ENCODE measurements around the gene CCDC167. TPM values are rescaled to one million over a fixed set of nuclear protein-coding genes. Genes with fewer than 3 reads are reported as not detected.

The CCDC167 gene
- polyA plus RNA-seq, 1 donor from 2014 or later: 82.4 TPM

- H3K27ac Mint-ChIP-seq: peak overlapping the region in 1 of 3 donors; percentile 31
Observed at GRCh38 chr6:37536491-37537190, 36.9 kb upstream of the CCDC167 start.

GRCh38 chr6:37535759-37536490 lies 36.2 kb upstream of the CCDC167 start:
- H3K27ac Mint-ChIP-seq: peak overlapping the region; percentile 65 to 86 (median 71)
- peak overlapping the region; percentile 83 to 94 (median 85) for H3K4me3 Mint-ChIP-seq
- peaks cover 2% of the 10 kb centered on the region for H3K36me3 Mint-ChIP-seq
- no peaks in the 10 kb centered on the region for H3K9me3 Mint-ChIP-seq
- peaks cover 3% of the 10 kb centered on the region for H3K27me3 Mint-ChIP-seq
- H3K4me1 Mint-ChIP-seq: peaks cover 6 to 27% (median 7%) of the 10 kb centered on the region in 3 donors

More at GRCh38 chr6:37536491-37537190, 36.9 kb upstream of the CCDC167 start:
- Mint-ChIP-seq H3K27me3 (peaks cover 3% of the 10 kb centered on the region), H3K9me3 (no peaks in the 10 kb centered on the region), H3K4me3 (peak overlapping the region; percentile 83 to 94 (median 85)), H3K36me3 (peaks cover 2% of the 10 kb centered on the region), H3K4me1 (peaks cover 7 to 30% (median 13%) of the 10 kb centered on the region in 3 donors)

- Mint-ChIP-seq H3K36me3 (peaks cover 2% of the 10 kb centered on the region), H3K4me3 (peak overlapping the region; percentile 83 to 94 (median 85)), H3K27me3 (peaks cover 3% of the 10 kb centered on the region), H3K4me1 (peaks cover 6 to 27% (median 7%) of the 10 kb centered on the region in 3 donors), H3K9me3 (no peaks in the 10 kb centered on the region), H3K27ac (peak overlapping the region; percentile 65 to 86 (median 71))
Observed at GRCh38 chr6:37535428-37535758, 35.7 kb upstream of the CCDC167 start.

GRCh38 chr6:37534893-37535292 lies 35.2 kb upstream of the CCDC167 start:
- Mint-ChIP-seq H3K27ac (peak overlapping the region in 1 of 3 donors; percentile 86), H3K4me1 (peaks cover 6 to 22% (median 7%) of the 10 kb centered on the region in 3 donors), H3K27me3 (peaks cover 3% of the 10 kb centered on the region), H3K4me3 (no peak overlapping the region), H3K36me3 (peaks cover 2% of the 10 kb centered on the region), H3K9me3 (no peaks in the 10 kb centered on the region)

- no peaks in the 10 kb centered on the region for H3K9me3 Mint-ChIP-seq
- H3K36me3 Mint-ChIP-seq: peaks cover 4% of the 10 kb centered on the region
- peaks cover 7 to 21% (median 13%) of the 10 kb centered on the region in 3 donors for H3K4me1 Mint-ChIP-seq
- no peak overlapping the region for H3K4me3 Mint-ChIP-seq
- H3K27me3 Mint-ChIP-seq: peaks cover 3% of the 10 kb centered on the region
- H3K27ac Mint-ChIP-seq: peak overlapping the region in 1 of 3 donors; percentile 39
Observed at GRCh38 chr6:37532122-37532521, 32.4 kb upstream of the CCDC167 start.

- H3K4me1 Mint-ChIP-seq: peaks cover 7 to 23% (median 13%) of the 10 kb centered on the region in 3 donors
- no peak overlapping the region for H3K4me3 Mint-ChIP-seq
- no peak overlapping the region for H3K27ac Mint-ChIP-seq
- H3K9me3 Mint-ChIP-seq: no peaks in the 10 kb centered on the region
- H3K36me3 Mint-ChIP-seq: peaks cover 4% of the 10 kb centered on the region
- peaks cover 3% of the 10 kb centered on the region for H3K27me3 Mint-ChIP-seq
Observed at GRCh38 chr6:37531437-37532036, 31.8 kb upstream of the CCDC167 start.

GRCh38 chr6:37531026-37531425 lies 31.3 kb upstream of the CCDC167 start:
- H3K9me3 Mint-ChIP-seq: no peaks in the 10 kb centered on the region
- H3K4me3 Mint-ChIP-seq: no peak overlapping the region
- H3K27me3 Mint-ChIP-seq: peaks cover 2% of the 10 kb centered on the region
- no peak overlapping the region for H3K27ac Mint-ChIP-seq
- peaks cover 4% of the 10 kb centered on the region for H3K36me3 Mint-ChIP-seq
- H3K4me1 Mint-ChIP-seq: peaks cover 6 to 23% (median 13%) of the 10 kb centered on the region in 3 donors

- Mint-ChIP-seq H3K4me1 (peaks cover 0 to 17% (median 17%) of the 10 kb centered on the region in 3 donors), H3K27me3 (peaks cover 2% of the 10 kb centered on the region), H3K4me3 (peak overlapping the region in 1 of 4 donors; percentile 39), H3K36me3 (peaks cover 5% of the 10 kb centered on the region), H3K9me3 (no peaks in the 10 kb centered on the region), H3K27ac (peak overlapping the region in 1 of 3 donors; percentile 42)
Observed at GRCh38 chr6:37530297-37530696, 30.6 kb upstream of the CCDC167 start.

- H3K4me1 Mint-ChIP-seq: peaks cover 4 to 19% (median 18%) of the 10 kb centered on the region in 3 donors
- peaks cover 2% of the 10 kb centered on the region for H3K27me3 Mint-ChIP-seq
- H3K27ac Mint-ChIP-seq: peak overlapping the region in 1 of 3 donors; percentile 1
- peaks cover 5% of the 10 kb centered on the region for H3K36me3 Mint-ChIP-seq
- H3K9me3 Mint-ChIP-seq: no peaks in the 10 kb centered on the region
- H3K4me3 Mint-ChIP-seq: no peak overlapping the region
Observed at GRCh38 chr6:37528541-37528940, 28.8 kb upstream of the CCDC167 start.

- H3K4me1 Mint-ChIP-seq: peaks cover 4 to 28% (median 27%) of the 10 kb centered on the region in 3 donors
- H3K4me3 Mint-ChIP-seq: no peak overlapping the region
- peak overlapping the region in 2 of 3 donors; percentile 68 to 82 for H3K27ac Mint-ChIP-seq
- H3K9me3 Mint-ChIP-seq: no peaks in the 10 kb centered on the region
- H3K36me3 Mint-ChIP-seq: peaks cover 3% of the 10 kb centered on the region
- H3K27me3 Mint-ChIP-seq: no peaks in the 10 kb centered on the region
Observed at GRCh38 chr6:37525460-37526357, 26.0 kb upstream of the CCDC167 start.

GRCh38 chr6:37524970-37525318 lies 25.3 kb upstream of the CCDC167 start:
- Mint-ChIP-seq H3K27ac (peak overlapping the region in 2 of 3 donors; percentile 9 to 25), H3K27me3 (no peaks in the 10 kb centered on the region), H3K4me3 (no peak overlapping the region), H3K4me1 (peaks cover 4 to 28% (median 27%) of the 10 kb centered on the region in 3 donors), H3K36me3 (peaks cover 3% of the 10 kb centered on the region), H3K9me3 (no peaks in the 10 kb centered on the region)

- Mint-ChIP-seq H3K9me3 (peaks cover 0 to 1% (median 0%) of the 10 kb centered on the region in 3 donors), H3K4me1 (peaks cover 4 to 28% (median 26%) of the 10 kb centered on the region in 3 donors), H3K36me3 (peaks cover 5% of the 10 kb centered on the region), H3K27ac (peak overlapping the region in 2 of 3 donors; percentile 25 to 32), H3K27me3 (no peaks in the 10 kb centered on the region), H3K4me3 (no peak overlapping the region)
Observed at GRCh38 chr6:37524025-37524969, 24.6 kb upstream of the CCDC167 start.

GRCh38 chr6:37523412-37523811 lies 23.7 kb upstream of the CCDC167 start:
- peaks cover 8% of the 10 kb centered on the region for H3K36me3 Mint-ChIP-seq
- H3K27ac Mint-ChIP-seq: peak overlapping the region in 1 of 3 donors; percentile 50
- H3K9me3 Mint-ChIP-seq: peaks cover 0 to 3% (median 0%) of the 10 kb centered on the region in 3 donors
- H3K4me1 Mint-ChIP-seq: peaks cover 4 to 22% (median 20%) of the 10 kb centered on the region in 3 donors
- H3K27me3 Mint-ChIP-seq: no peaks in the 10 kb centered on the region
- H3K4me3 Mint-ChIP-seq: no peak overlapping the region

Data from IgD-negative memory B cell (primary cell).